HCT116 (cell line): ENCODE results near the gene ENOX1. TPM values are rescaled to one million over a fixed set of nuclear protein-coding genes. Genes with fewer than 3 reads are reported as not detected.
"Not testable (repeated sequence)": the region's sequence is repeated elsewhere in the genome, so short reads cannot be mapped to it uniquely, and the experiment has no call there.

Experiments
- ATAC-seq: fragments of 200-7000 bp; cut with Tn5 transposase; 2 replicates; pipeline ENCODE4 v1.9.1; 2020; ENCODE audit warnings: mild to moderate bottlenecking, moderate library complexity
- BruUV-seq: library from RNA; stranded (reverse); fragments of 400-500 nt; replicated peaks from 2 replicates; lab custom pipeline; 2021; lab: Mats Ljungman, UMichigan
- CTCF ChIA-PET: fragments of 300-600 bp; sonication (Branson Sonifier 250); formaldehyde crosslinking; loops from one replicate; lab custom pipeline; 2021; ENCODE audit warnings: antibody characterized with exemption; lab: Charles Lee
- POLR2A ChIA-PET: fragments of 300-600, 350-600 bp; sonication (Branson Sonifier 250); formaldehyde crosslinking; loops from one replicate; lab custom pipeline; 2021; ENCODE audit warnings: antibody characterized with exemption; lab: Charles Lee
- RAD21 ChIA-PET, 2 experiments: fragments of 300-600 bp; sonication (Branson Sonifier 250); formaldehyde crosslinking; loops; one replicate each; lab custom pipeline; 2023; ENCODE audit warnings: low total read pairs in 2 of 2; ENCODE audit not compliant: uncharacterized antibody in 2 of 2, unreplicated experiment in 2 of 2, low non-redundant PET in 1 of 2; lab: Charles Lee
- DNase-seq: peaks from one replicate; pipeline ENCODE4 v3.0.0-alpha.2; 2010; ENCODE audit warnings: low read depth, low spot score
- H2AFZ ChIP-seq: fragments of 200-600 bp; shearing (Covaris generic), sonication (generic); 2 replicates; pipeline ENCODE4 v1.6.1; 2017; ENCODE audit warnings: low read depth, mixed run types, mixed read lengths, antibody characterized with exemption, low read length; ENCODE audit not compliant: poor library complexity, severe bottlenecking
- H3K27ac ChIP-seq: 2 replicates; pipeline ENCODE4 v1.5.1; 2012; ENCODE audit warnings: low read depth, low read length
- H3K27me3 ChIP-seq: fragments of 200-600 bp; sonication (generic); 2 replicates; pipeline ENCODE4 v1.6.1; 2016; ENCODE audit warnings: mixed run types, low read length, mixed read lengths; ENCODE audit not compliant: insufficient read depth
- H3K36me3 ChIP-seq, 2 experiments: fragments of 200-500 bp in 1 of 2; fragments of 200-600 bp in 1 of 2; sonication (Bioruptor generic) in 1 of 2; sonication (generic) in 1 of 2; 2 replicates each; pipeline versions ENCODE4 v1.5.1 to v1.6.1; 2014 to 2016; ENCODE audit warnings: low read length in 2 of 2, inconsistent platforms in 1 of 2, mixed read lengths in 1 of 2, mixed run types in 1 of 2; ENCODE audit not compliant: insufficient read depth in 2 of 2, control insufficient read depth in 1 of 2
- H3K4me1 ChIP-seq, 2 experiments: fragments of 200-600 bp in 1 of 2; sonication (generic) in 1 of 2; 2 replicates each; pipeline versions ENCODE4 v1.5.1 to v1.6.1; 2012 to 2017; ENCODE audit warnings: low read length in 2 of 2, inconsistent platforms in 1 of 2, mild to moderate bottlenecking in 1 of 2, mixed read lengths in 1 of 2, mixed run types in 1 of 2, moderate library complexity in 1 of 2; ENCODE audit not compliant: insufficient read depth in 2 of 2, control insufficient read depth in 1 of 2
- H3K4me2 ChIP-seq: fragments of 200-600 bp; sonication (generic); 2 replicates; pipeline ENCODE4 v1.6.1; 2017; ENCODE audit warnings: mixed run types, low read length, mixed read lengths
- H3K4me3 ChIP-seq, 2 experiments: fragments of 200-600 bp in 1 of 2; sonication (generic) in 1 of 2; replicated peaks in 1 of 2; 2 replicates each; pipeline ENCODE4 v1.5.1; 2011 to 2016; ENCODE audit warnings: low read length in 2 of 2, control low read depth in 1 of 2, low read depth in 1 of 2, mild to moderate bottlenecking in 1 of 2, mixed read lengths in 1 of 2, mixed run types in 1 of 2
- H3K79me2 ChIP-seq: fragments of 200-600 bp; sonication (generic); 2 replicates; pipeline ENCODE4 v1.6.1; 2017; ENCODE audit warnings: mild to moderate bottlenecking, mixed run types, low read length, moderate library complexity, mixed read lengths; ENCODE audit not compliant: insufficient read depth
- H3K9ac ChIP-seq: fragments of 200-600 bp; sonication (generic); 2 replicates; pipeline ENCODE4 v1.6.1; 2016; ENCODE audit warnings: low read length, mixed read lengths
- H3K9me2 ChIP-seq: fragments of 200-600 bp; sonication (generic), shearing (Covaris generic); 2 replicates; pipeline ENCODE4 v1.6.1; 2017; ENCODE audit warnings: mixed run types, mild to moderate bottlenecking, moderate library complexity; ENCODE audit not compliant: insufficient read depth
- H3K9me3 ChIP-seq, 2 experiments: fragments of 200-500 bp in 1 of 2; fragments of 200-600 bp in 1 of 2; sonication (Bioruptor generic) in 1 of 2; sonication (generic) in 1 of 2; 2 replicates each; pipeline ENCODE4 v1.6.1; 2014 to 2017; ENCODE audit warnings: low read length in 2 of 2, mixed read lengths in 2 of 2, inconsistent platforms in 1 of 2, low read depth in 1 of 2, mild to moderate bottlenecking in 1 of 2, mixed run types in 1 of 2, moderate library complexity in 1 of 2; ENCODE audit not compliant: control insufficient read depth in 1 of 2, insufficient read depth in 1 of 2
- H4K20me1 ChIP-seq: fragments of 200-600 bp; sonication (generic), shearing (Covaris generic); 2 replicates; pipeline ENCODE4 v1.6.1; 2017; ENCODE audit warnings: mixed run types, mild to moderate bottlenecking, moderate library complexity; ENCODE audit not compliant: insufficient read depth
- EGR1 ChIP-seq: IDR thresholded peaks from 2 replicates; pipeline ENCODE4 v1.6.1; 2012; ENCODE audit warnings: low read depth
- FOSL1 ChIP-seq: IDR thresholded peaks from 2 replicates; pipeline ENCODE4 v1.6.1; 2012; ENCODE audit warnings: low read depth
- JUND ChIP-seq: IDR thresholded peaks from 2 replicates; pipeline ENCODE4 v1.6.1; 2012
- POLR2AphosphoS5 ChIP-seq: IDR thresholded peaks from 2 replicates; pipeline ENCODE4 v1.6.1; 2011; ENCODE audit warnings: mild to moderate bottlenecking, low read depth, low read length, moderate library complexity
- TCF7L2 ChIP-seq: IDR thresholded peaks from 2 replicates; pipeline ENCODE4 v1.7.0; 2011; ENCODE audit warnings: borderline replicate concordance, inconsistent platforms; ENCODE audit not compliant: insufficient read depth, insufficient read length; ENCODE audit errors: extremely low read depth
- YY1 ChIP-seq: IDR thresholded peaks from 2 replicates; pipeline ENCODE4 v1.6.1; 2011; ENCODE audit warnings: low read length, low read depth, moderate library complexity, mild to moderate bottlenecking; ENCODE audit not compliant: insufficient replicate concordance; ENCODE audit errors: extremely low read depth
- ZNF274 ChIP-seq: fragments of 200-500 bp; sonication (Bioruptor generic); IDR thresholded peaks from 2 replicates; pipeline ENCODE4 v1.6.1; 2014; ENCODE audit warnings: mild to moderate bottlenecking, low read depth, low read length, inconsistent platforms
- intact Hi-C: fragments of 100-400 bp; cut with micrococcal nuclease; formaldehyde crosslinking; loops from 2 replicates; pipeline ENCODE4 v1.10.0; 2022
- total RNA-seq: library from RNA; stranded (reverse); gene quantifications from one replicate; pipeline ENCODE4 v1.2.1, GENCODE V29; 2021; ENCODE audit not compliant: unreplicated experiment
- TF ChIP-seq, protein P1 (sequence below): IDR thresholded peaks from 2 replicates; pipeline ENCODE4 v1.6.1; 2012
- TF ChIP-seq, protein P2 (sequence below), 3 experiments: fragments of 200-600 bp in 1 of 3; sonication (generic) in 1 of 3; IDR thresholded peaks in 2 of 3; conservative IDR thresholded peaks in 1 of 3; 2 replicates each; pipeline ENCODE4 v1.5.1; 2012 to 2017; ENCODE audit warnings: low read depth in 2 of 3, low read length in 2 of 3, antibody characterized with exemption in 1 of 3, borderline replicate concordance in 1 of 3, control low read depth in 1 of 3, mild to moderate bottlenecking in 1 of 3, mixed read lengths in 1 of 3, mixed run types in 1 of 3, moderate library complexity in 1 of 3; ENCODE audit not compliant: insufficient read depth in 1 of 3

Gene ENOX1
- total RNA-seq, 1 experiment from 2014 or later, result 4.5 TPM

DNA sequence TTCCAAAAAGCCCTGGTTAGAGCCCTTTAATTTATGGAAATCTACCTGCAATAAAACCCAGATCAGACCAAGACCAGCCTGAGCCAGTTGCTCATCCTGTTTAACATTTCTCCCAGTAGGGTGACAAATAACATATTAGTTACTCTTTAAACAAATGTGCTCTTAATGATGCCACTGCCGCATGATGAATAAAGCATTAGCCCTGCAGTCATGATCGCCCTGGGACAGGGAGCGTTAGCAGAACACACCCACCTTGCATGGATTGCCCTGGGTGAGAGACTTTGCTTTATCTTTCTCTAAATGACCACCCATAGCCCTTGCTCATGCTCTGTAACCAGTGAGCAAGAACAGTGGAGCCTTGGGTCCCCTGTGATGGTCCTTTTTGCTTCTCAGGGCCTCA, 362.4 kb downstream of the ENOX1 start:
- no peak overlapping the region for H3K27ac ChIP-seq
- H3K36me3 ChIP-seq, result no peaks in the 10 kb centered on the region
- no peaks in the 10 kb centered on the region for H3K9me2 ChIP-seq
- intact Hi-C loops, result no loop called here
- H4K20me1 ChIP-seq, result no peaks in the 10 kb centered on the region
- no peak overlapping the region for H3K9ac ChIP-seq
- H2AFZ ChIP-seq, result no peak overlapping the region
- no peaks in the 10 kb centered on the region for H3K79me2 ChIP-seq
- RAD21 ChIA-PET, result no interaction called here
- POLR2A ChIA-PET, result no interaction called here
- no peak for ATAC-seq
- no peak overlapping the region for H3K4me2 ChIP-seq
- H3K27me3 ChIP-seq, result peaks cover 5% of the 10 kb centered on the region; the same call in 1 of the 2 replicates
- no peaks in the 10 kb centered on the region for H3K4me1 ChIP-seq
- no TSS peak for BruUV-seq
- no peaks in the 10 kb centered on the region for H3K9me3 ChIP-seq
- no peak overlapping the region for H3K4me3 ChIP-seq
- no peak for DNase-seq
- TF ChIP-seq EGR1 (no peak), ZNF274 (no peak)
- TF ChIP-seq, protein P1, sequence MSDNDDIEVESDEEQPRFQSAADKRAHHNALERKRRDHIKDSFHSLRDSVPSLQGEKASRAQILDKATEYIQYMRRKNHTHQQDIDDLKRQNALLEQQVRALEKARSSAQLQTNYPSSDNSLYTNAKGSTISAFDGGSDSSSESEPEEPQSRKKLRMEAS, result no peak
- TF ChIP-seq, protein P2, sequence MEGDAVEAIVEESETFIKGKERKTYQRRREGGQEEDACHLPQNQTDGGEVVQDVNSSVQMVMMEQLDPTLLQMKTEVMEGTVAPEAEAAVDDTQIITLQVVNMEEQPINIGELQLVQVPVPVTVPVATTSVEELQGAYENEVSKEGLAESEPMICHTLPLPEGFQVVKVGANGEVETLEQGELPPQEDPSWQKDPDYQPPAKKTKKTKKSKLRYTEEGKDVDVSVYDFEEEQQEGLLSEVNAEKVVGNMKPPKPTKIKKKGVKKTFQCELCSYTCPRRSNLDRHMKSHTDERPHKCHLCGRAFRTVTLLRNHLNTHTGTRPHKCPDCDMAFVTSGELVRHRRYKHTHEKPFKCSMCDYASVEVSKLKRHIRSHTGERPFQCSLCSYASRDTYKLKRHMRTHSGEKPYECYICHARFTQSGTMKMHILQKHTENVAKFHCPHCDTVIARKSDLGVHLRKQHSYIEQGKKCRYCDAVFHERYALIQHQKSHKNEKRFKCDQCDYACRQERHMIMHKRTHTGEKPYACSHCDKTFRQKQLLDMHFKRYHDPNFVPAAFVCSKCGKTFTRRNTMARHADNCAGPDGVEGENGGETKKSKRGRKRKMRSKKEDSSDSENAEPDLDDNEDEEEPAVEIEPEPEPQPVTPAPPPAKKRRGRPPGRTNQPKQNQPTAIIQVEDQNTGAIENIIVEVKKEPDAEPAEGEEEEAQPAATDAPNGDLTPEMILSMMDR (IDR thresholded peaks at IDR 0.05 in 2 of 3, conservative IDR thresholded peaks at IDR 0.05 in 1 of 3; ENCODE audit: borderline replicate concordance in 1 of 3, insufficient read depth in 1 of 3, low read depth in 2 of 3, low read length in 2 of 3), result no peak
- CTCF ChIA-PET, result no interaction called here

DNA sequence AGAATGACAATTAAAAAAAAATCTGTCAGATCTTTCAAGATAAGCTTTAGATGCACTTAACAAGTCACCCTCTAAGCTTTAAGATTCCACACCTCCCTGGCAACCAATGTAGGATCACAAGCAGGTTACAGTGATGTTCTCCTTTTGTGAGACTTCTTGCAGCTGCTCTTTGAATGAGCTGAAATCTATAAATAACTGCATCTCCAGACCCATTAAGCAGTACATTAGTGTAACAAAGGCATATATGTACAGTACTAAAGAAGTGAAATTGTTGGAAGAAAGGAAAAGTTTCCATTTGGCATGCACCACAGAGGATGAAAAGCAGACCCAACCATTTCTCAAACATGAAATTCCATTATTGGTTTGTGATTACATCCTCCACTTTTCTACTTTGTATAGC, 364.7 kb downstream of the ENOX1 start:
- H3K9me2 ChIP-seq, result no peaks in the 10 kb centered on the region
- H3K27me3 ChIP-seq, result no peaks in the 10 kb centered on the region
- no peak for TF ChIP-seq TCF7L2
- TF ChIP-seq FOSL1, result no peak
- TF ChIP-seq POLR2AphosphoS5, result no peak
- no peak for TF ChIP-seq YY1
- no peak for TF ChIP-seq JUND
- BruUV-seq, result no TSS peak
- no peak overlapping the region for H3K4me3 ChIP-seq
- H3K36me3 ChIP-seq, result no peaks in the 10 kb centered on the region
- CTCF ChIA-PET, result no interaction called here
- no peaks in the 10 kb centered on the region for H4K20me1 ChIP-seq
- POLR2A ChIA-PET, result no interaction called here
- DNase-seq (no peak), ATAC-seq (no peak)
- H3K4me2 ChIP-seq, result no peak overlapping the region
- no peaks in the 10 kb centered on the region for H3K4me1 ChIP-seq
- no peak overlapping the region for H2AFZ ChIP-seq
- intact Hi-C loops, result no loop called here
- H3K9ac ChIP-seq, result no peak overlapping the region
- H3K9me3 ChIP-seq, result no peaks in the 10 kb centered on the region
- no peaks in the 10 kb centered on the region for H3K79me2 ChIP-seq
- RAD21 ChIA-PET, result no interaction called here
- no peak overlapping the region for H3K27ac ChIP-seq

DNA sequence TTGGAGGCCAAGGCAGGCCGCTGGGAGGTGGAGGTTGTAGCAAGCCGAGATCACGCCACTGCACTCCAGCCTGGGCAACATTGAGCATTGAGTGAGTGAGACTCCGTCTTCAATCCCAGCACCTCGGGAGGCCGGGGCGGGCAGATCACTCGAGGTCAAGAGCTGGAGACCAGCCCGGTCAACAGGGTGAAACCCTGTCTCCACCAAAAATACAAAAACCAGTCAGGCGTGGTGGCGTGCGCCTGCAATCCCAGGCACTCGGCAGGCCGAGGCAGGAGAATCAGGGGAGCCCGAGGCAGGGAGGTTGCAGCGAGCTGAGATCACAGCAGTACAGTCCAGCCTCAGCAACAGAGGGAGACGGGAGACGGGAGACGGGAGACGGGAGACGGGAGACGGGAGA, 369.9 kb downstream of the ENOX1 start:
- H3K27ac ChIP-seq, POLR2A ChIA-PET, H3K9me3 ChIP-seq, H3K79me2 ChIP-seq, H3K4me3 ChIP-seq, H3K27me3 ChIP-seq, H2AFZ ChIP-seq, H3K36me3 ChIP-seq, H3K9me2 ChIP-seq, CTCF ChIA-PET, intact Hi-C loops, H3K4me2 ChIP-seq, H3K9ac ChIP-seq, BruUV-seq, RAD21 ChIA-PET, DNase-seq, H3K4me1 ChIP-seq, H4K20me1 ChIP-seq, ATAC-seq: not testable (repeated sequence)
